Measurements from ENCODE around the gene USP24. TPM values are rescaled to one million over a fixed set of nuclear protein-coding genes. Genes with fewer than 3 reads are reported as not detected.
A peak's percentile ranks its signal among the peaks of the same experiment; 100 is the strongest.
"Not testable (repeated sequence)": the region's sequence is repeated elsewhere in the genome, so short reads cannot be mapped to it uniquely, and the experiment has no call there.

The USP24 gene
- polyA plus RNA-seq, 1 donor: 70.2 TPM

DNA sequence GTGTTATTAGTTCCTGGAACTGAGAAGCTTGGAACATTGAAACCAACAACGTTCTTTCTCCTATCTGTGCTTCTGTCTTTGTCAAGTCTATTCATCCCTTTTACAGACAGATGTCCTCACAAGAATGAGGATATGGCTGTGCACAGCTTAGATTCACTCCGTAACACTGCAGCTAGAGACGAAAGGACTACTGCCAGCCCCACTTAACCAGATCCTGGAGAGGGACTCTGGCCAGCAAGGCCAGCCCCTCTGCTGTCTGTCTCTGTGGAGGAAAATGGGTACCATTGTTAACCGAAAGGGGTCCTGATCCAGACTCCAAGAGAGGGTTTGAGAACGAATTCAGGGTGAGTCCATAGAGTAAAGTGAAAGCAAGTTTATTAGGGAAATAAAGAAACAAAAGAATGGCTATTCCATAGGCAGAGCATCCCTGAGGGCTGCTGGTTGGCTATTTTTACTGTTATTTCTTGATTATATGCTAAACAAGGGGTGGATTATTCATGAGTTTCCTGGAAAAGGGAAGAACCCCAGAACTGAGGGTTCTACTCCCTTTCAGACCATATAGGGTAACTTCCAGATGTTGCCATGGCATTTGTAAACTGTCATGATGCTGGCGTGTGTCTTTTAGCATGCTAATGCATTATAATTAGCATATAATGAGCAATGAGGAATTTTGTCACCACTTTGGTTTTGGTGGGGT, 17.4 kb upstream of the USP24 start:
- no peak for DNase-seq

DNA sequence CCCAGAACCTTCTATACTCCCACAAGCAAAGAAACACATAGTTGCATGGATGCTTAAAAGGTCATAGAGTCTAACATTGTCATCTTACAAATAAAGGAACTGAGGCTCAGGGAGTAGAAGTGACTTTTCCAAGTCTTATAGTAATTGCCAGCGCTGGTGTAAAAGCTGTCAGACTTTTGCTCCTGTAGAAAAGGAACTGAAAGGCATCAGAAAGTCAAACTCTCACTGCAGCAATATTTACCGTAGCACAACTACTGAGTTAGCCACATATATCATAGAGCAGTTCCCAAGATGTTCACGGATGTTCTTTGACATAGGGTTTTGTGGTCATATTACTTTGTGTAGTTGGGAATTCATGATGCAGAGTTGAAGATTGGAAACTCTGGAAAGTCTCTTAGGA, 16.6 kb upstream of the USP24 start:
- no peak for DNase-seq

DNA sequence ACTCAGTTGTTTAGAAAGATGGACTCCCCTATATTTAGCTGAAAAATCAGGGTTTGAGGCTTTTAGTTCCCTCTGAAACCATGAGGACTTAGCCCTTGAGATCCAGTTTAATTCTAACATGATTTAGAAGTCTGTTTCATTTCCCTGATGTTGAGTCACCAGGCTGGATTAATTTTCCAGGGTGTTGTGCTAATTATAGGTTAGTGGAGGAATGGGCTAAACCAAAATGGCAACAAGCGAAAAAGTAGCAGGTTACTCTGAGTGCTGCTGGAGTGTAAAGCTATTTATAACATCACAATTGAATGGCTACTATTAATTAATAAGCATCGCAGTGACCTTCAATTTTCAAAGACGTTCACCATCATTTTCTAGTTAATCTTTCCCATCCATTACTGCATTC, 15.5 kb upstream of the USP24 start:
- DNase-seq: no peak

DNA sequence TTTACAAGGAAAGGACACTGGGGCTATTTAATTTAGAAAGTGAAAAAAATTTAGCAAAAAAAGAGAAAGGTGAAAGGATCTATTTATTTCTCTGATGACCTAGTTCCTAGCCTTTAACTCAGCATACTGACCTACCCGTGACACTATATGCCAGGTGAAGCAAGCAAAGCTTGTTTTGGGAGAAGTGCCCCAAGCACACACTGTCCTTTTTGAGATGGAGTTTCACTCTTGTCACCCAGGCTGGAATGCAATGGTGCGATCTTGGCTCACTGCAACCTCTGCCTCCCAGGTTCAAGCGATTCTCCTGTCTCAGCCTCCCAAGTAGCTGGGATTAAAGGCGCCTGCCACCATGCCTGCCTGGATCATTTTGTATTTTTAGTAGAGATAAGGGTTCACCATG, 14.6 kb upstream of the USP24 start:
- DNase-seq: not testable (repeated sequence)

DNA sequence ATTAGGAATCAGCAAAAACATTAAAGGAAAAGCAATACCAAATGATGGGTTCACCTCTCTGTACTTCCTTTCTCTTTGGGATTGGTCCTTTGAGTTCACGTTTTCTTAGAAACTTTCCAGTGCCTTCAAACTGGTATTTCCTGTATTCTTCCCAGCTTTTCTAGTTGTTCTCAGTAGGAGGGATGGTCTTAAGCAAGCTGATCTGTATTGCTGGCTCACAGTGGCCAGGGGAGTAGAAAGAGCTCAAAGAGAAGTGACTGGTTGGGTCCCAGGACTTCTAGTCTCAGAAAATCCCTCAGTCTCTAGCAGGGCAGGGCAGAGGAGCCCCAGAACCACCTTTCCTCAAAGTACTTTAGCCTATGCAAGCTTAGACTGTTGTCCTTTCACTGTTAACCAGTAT, 10.1 kb upstream of the USP24 start:
- no peak for DNase-seq

DNA sequence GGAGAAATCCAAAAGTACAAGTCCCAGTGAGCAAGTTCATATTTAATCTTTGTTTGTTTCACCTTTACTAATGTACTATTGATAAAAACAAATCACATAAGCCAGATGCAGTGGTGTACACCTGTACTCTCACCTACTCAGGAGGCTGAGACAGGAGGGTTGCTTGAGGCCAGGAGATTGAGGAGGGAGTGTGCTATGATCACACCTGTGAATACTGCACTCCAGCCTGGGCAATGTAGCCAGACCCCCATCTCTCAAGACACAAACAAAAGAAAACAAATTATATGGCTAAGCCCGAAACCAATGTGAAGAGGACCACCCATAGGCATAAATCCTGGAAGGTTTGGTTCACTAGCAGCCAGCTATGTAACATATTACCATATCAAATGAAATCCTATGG, 9.6 kb upstream of the USP24 start:
- no peak for DNase-seq

DNA sequence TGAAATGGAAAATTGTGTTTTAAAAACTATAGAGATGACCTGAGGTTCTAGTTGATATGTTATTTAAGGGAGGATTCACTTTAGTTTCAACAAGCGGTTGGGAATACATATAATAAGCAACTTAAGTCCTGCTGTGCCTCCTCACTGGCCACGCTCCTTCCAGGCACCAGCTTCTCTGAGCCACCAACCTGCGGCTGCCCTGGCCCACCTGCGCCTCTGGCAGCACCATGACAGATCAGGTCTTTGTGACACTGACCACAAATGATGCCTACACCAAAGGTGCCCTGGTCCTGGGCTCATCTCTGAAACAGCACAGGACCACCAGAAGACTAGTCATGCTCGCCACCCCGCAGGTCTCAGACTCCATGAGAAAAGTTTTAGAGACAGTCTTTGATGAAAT, 7.0 kb upstream of the USP24 start:
- DNase-seq: no peak

DNA sequence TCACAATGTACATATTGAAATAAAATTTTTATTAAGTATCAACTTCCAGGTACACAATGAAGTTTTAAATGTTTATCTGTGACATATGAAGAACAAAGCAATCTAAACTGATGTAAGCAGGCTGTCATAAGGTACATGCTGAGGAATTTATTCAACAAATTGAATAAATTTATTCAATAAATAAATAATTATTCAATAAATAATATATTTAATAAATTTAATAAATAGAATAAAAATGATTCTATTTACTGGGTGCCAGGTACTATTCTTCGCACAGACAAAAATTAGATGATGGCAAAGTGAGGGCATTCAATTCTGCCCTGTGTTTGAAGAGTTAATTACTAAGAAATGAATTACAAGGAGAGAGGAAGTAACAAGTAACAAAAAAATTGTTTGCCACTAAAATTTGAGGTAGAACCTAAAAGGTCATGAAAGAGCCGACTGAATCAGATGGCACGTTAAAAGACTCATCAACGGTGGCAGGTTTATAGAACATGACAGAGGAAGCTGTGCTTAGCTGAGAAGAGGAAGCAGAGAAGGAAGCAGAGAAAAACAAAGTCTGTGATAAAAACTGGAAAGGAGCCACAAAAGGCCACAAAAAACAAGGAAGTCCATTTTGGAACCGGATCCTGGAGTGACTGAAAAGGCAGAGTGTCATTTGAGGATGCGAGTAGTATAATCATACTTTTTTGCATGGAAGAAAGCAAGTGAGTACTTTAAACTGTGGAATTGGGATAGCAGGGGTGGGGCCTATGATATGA, 2.2 kb upstream of the USP24 start:
- no peak for DNase-seq

DNA sequence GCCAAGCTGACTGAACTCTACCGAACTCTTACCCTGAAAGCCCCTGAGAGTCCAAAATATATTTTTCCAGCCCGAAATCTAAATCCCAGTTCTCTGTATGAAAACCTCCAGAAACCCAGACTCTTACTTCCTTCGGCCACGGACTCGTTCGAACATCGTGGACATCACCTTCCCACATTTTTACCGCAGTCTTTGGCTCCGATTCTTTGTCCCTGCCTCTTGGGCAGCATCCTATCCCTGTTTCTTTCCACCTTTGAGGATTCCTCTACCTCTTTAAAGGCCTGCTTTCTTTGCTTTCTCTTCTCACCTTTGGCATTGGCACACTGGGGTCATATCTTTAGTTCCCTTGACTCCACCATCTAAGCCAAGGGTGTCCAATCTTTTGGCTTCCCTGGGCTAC, 932 bp upstream of the USP24 start:
- no peak for DNase-seq

DNA sequence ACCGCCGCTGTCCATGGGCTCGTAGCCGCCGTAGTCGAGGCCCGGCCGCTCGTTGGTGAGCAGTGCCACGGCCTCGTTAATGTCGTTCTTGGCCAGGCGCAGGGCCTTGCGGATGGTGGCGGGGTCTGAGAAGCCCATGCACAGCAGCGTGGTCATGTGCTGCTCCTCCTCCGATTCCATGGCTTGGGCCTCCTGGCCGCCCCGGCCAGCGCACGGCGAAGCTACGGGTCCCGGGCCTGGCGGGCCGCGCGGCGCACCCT, 300 bp downstream of the USP24 start:
- no peak for DNase-seq

DNA sequence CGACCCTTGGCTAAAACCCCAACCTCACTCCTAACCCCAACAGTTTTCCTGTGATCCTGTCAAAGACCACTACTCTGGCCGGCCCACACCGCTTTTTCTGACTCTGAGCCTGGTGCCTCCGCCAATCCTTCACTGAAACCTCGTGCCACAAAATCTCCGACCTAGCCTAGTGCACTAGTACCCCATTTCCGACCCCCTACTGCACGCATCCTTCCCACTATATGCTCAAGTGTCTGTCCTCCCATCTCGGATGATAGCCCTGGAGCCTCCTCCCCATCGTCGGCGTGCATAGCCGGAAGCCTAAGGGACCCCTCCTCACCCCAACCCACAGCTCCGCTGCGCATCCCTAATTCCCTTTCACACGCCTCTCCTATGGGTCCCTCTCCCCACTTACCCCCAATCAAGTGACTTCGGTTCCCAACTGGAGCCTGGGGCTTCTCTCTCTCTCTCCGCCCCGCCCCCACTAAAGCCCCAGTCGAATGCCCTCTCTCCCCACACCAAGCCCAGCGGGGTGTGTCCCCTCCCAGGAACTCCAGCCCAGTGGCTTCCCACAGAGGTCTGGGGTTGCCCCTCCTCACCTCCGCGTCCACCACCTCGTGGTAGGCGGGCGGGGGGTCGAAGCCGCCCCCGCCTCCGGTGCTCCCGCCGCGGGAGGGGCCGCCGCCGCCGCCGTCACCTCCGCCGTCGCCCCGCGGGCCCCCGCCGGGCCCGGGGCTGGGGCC, 791 bp downstream of the USP24 start:
- DNase-seq: peak; percentile 61

DNA sequence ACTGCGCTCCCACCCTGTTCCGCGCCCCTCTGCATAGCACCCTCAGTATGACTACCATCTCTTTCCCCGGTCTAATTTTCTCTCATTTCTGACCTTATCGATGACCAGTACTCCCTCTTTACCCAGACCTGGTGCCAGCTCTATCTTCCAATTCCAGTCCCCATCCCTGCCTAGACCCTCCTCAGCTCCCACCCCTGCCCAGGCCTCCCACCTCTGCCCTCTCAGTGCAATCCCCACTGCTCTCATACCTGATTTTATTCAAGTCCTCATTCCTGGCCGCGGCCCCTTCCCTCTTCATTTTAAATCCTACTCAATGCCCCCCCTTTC, 1.3 kb downstream of the USP24 start:
- no peak for DNase-seq

DNA sequence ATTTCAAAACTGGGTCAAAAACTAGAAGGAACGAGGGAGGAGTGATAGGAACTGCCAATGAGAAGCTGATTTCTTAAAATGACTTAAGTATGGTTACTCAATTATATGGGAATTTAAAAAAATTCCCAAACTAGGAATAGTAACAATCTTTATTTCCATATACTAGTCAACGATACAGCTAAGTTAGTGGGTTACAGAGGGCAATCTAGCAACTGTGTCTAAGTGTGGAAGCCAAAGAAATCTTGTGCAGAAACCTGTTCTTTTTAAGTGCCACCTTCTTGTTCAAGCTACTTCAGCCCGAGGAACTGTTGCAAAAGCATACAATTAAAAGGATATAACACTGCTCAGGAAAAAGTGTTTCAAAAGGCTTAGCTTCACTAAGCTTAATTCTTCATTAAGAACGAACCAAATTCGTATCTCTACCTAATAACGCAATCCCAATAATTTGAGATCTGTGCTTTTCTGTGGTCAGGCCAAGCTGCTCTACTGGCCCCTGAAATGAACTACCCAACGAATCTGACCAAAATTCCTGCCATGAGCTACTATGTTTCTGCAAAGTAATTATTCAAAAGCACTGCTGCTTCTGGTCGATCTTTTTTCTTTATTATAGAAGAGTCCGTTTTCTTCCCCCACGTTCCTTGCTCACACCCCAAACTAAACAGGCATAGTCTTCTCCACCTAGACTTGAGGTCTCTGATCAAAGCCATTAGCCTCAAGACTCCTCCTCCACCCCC, 1.8 kb downstream of the USP24 start:
- no peak for DNase-seq

DNA sequence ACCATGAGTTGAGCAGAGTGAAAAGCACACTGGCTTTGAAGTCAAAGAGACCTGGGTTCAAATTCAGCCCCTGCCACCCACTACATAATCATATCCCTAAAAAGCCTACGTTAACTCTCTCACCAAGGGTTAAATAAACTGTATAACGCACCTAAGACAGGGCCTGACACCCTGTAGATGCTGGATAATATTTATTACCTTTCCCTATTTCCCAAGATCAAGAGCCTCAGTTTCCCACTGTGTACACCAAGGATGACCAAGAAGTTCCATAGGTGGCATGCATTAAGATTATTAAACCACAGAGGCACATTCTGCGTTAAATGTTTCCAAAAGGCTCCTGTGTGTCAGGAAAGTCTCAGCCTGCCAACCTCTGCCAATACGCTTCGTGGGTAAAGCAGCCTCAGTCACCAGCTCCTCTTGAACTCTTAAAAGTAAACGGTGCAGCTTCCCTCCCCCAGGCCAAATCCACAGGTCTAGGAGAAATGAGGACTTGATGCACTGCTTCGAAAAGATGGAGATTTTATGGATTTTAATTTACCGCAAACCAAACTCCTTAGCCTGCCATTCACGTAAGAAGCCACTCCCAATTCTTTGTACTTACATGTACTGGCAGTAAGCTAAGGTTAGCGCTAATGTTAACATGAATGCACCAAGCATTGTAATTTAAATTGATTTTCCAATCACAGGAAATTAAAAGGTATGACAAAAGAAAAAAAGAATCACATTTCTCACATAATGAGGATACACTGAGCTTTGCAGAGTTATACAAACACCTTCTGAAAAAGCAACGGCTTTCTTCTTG, 2.6 kb downstream of the USP24 start:
- no peak for DNase-seq

DNA sequence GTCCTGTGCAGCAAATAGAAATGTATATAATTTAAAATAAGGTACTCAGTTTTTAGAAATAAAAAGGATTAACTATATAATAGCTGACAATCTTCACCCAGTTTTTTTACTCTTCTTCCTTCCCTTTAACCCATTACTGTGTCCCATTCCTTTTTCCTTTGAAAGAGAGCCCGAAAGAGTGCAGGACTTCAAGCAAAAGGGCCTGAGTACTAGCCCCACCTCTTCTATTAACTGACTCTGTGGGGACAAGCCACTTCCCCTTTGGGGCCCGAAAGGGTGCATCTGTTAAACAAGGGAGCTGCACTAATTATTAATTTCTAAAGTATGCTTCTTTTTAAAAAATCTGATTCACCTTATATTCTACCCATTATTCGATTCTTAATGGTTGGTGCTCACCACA, 3.3 kb downstream of the USP24 start:
- DNase-seq: no peak

DNA sequence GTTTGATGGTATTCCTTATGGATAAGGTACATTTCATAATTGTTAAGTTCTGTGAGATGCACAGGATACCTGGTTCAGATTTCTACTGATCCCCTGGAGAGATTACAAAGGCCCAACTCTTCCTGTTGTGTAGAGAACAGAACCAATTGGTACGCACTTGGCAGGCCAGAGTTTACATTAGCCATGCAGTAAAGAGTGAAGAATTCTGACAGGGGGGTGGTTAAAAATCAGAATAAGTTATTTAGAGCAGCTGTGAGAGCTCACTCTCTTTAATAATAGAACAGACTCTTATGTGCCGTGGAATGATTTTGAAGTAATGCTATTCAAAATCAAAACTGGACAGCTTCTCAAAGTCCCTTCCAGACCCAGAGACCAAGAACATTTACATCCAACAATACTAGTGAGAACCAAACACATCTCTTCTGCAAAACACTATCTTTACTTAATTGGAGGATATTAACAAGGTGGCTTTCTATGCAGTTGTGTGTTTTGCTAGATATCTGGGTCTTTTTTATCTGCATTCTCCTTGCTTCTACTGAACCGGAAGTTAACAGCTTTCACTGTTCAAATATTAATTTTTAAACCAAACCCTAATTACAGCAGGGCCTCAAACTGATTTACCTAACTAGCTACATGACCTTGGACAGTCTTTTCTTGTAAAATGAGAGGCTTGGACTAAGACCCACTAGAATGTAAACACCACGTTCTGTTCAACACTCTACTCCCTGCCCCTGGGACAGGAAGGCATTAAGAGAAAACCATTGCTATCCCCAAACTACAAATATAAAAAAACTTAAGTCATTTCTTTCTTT, 4.0 kb downstream of the USP24 start:
- no peak for DNase-seq

DNA sequence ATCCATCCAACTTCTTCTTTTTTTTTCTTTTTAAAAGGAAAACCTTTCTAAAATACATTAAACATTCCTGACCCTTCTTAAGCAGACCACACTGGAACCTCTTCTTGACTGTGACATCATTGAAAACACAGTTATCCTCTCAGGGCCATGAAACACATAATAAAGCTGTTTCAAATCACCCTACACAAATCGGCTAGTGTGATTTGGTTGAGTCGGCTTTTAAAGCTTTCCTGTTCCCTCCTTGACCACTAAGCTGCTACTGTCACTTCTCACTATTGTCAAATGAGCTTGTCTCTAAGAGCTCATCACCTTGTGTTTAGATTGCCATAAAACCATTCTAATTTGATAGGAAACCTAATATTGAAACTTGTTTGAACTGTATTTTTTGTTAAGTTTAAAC, 5.9 kb downstream of the USP24 start:
- no peak for DNase-seq

DNA sequence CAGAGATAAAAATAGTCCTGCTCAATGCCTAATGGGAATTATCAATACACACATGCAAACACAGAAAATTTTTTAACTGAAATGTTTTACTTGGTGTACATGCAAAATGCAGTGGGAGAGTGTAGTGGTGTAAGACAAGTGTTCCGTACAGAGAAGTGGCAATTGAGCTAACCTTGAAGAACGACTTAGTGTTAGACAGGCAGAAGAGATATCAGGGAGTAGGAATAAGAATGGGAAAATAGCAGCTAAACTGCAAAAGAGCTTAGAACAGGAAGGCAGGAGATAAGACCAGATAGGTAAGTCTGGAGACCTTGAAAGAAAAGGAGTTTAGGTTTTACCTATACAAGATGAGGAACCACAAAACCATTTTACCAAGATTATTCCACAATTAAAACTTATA, 9.0 kb downstream of the USP24 start:
- DNase-seq: no peak

DNA sequence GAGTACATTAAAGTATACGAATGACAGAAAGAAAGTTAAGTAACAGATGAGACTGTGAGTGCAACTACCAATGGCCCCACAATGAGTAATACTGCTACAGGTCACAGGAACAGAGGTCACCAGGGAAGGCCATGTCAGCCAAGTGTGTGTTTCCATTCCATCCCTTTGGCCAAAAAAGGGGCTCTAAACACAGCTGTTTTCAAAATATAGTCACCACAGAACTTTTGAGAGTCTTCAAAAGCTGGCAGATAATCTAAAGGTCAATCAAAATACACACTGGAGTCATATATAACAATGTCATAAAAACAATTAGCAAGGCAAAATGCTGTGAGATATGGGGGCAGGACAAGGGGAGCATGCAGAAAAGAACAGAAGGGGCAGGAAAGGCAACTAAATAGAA, 10.2 kb downstream of the USP24 start:
- no peak for DNase-seq

DNA sequence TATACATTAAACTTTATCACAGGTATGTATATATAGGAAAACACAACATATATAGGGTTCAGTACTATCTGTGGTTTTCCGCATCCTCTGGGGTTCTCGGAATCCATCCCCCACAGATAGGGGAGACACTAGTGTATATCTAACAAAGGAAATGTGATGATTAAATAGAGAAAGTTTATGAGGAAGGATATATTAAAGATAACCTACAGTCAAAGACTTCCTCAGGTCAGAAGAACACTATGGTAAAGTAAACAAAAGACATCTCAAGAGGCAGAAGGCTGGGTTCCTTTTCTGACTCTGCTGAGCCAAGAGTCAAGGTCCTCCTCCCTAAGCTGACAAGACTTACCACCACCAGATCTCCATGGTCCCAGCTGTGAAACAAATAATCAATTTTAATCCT, 12.1 kb downstream of the USP24 start:
- DNase-seq: no peak

DNA sequence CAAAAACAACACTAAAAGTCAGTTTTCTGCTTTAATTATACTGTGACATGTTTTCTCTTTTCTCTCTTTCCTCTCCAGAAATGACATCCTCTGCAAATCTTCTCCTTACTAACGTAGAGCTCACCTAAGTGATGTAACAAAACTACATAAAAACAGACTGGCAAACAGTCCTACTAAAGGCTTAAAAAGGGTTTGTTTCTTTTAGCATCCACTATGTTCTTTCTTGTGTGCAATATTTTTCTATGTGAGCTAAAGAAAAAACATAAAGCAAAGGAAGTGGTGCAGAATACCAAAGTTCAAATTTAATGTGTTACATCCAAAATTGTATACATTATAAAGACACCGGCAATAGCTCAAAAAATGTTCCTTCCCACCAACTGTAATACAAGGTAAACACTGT, 14.5 kb downstream of the USP24 start:
- DNase-seq: no peak
